ENCODE results near the gene MSX2.

Gene MSX2

DNA sequence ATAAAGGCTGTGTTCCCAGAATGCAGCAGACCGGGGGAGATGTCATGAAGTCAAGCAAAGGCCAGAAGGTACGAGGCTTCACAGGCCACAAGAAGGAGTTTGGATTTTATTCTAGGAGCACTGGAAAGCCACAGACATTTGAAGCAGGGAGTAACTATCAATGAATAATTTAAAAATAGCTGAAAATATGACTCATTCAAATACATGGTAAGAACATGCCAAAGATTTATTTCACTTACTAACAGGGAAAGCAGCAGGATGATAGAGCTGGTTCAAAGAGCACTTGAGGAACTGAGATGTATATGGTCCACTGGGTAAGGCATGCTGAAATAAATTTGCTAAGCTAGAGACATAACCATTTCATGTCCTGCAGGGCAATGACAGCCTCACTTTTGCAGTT, 53.2 kb downstream of the MSX2 start:
- no peak for DNase-seq
